CD4-positive, alpha-beta T cell treated with Interferon gamma for 1 hour (primary cell): ENCODE measurements around the gene LDLRAD3.
A peak's percentile ranks its signal among the peaks of the same experiment; 100 is the strongest.

Experiments used
- DNase-seq: peaks from one replicate; pipeline ENCODE4 v3.0.0-alpha.2; 2020

LDLRAD3 gene

GRCh38 chr11:36053281-36053680 lies 109.4 kb downstream of the LDLRAD3 start:
- DNase-seq = no peak

- DNase-seq = no peak
Measured at GRCh38 chr11:36053862-36054261, 110.0 kb downstream of the LDLRAD3 start.

GRCh38 chr11:36054628-36055027 lies 110.8 kb downstream of the LDLRAD3 start:
- no peak for DNase-seq

GRCh38 chr11:36056160-36056751 lies 112.4 kb downstream of the LDLRAD3 start:
- DNase-seq = no peak

GRCh38 chr11:36057379-36058042 lies 113.6 kb downstream of the LDLRAD3 start:
- DNase-seq = no peak

- no peak for DNase-seq
Measured at GRCh38 chr11:36059660-36060059, 115.8 kb downstream of the LDLRAD3 start.

- peak; percentile 6 for DNase-seq
Measured at GRCh38 chr11:36060926-36061325, 117.1 kb downstream of the LDLRAD3 start.

- DNase-seq = no peak
Measured at GRCh38 chr11:36061471-36061870, 117.6 kb downstream of the LDLRAD3 start.

GRCh38 chr11:36062796-36063365 lies 119.0 kb downstream of the LDLRAD3 start:
- DNase-seq = no peak

- no peak for DNase-seq
Measured at GRCh38 chr11:36065436-36065835, 121.6 kb downstream of the LDLRAD3 start.

- no peak for DNase-seq
Measured at GRCh38 chr11:36066891-36067290, 123.0 kb downstream of the LDLRAD3 start.

GRCh38 chr11:36069576-36070212 lies 125.8 kb downstream of the LDLRAD3 start:
- no peak for DNase-seq

- no peak for DNase-seq
Measured at GRCh38 chr11:36070213-36070953, 126.5 kb downstream of the LDLRAD3 start.

- DNase-seq = no peak
Measured at GRCh38 chr11:36070954-36071330, 127.1 kb downstream of the LDLRAD3 start.

- no peak for DNase-seq
Measured at GRCh38 chr11:36071917-36072500, 128.1 kb downstream of the LDLRAD3 start.

GRCh38 chr11:36073411-36074203 lies 129.7 kb downstream of the LDLRAD3 start:
- DNase-seq = no peak

GRCh38 chr11:36074941-36075431 lies 131.1 kb downstream of the LDLRAD3 start:
- no peak for DNase-seq

GRCh38 chr11:36077368-36077767 lies 133.5 kb downstream of the LDLRAD3 start:
- no peak for DNase-seq

GRCh38 chr11:36077886-36078685 lies 134.2 kb downstream of the LDLRAD3 start:
- DNase-seq = no peak

- no peak for DNase-seq
Measured at GRCh38 chr11:36078686-36079055, 134.8 kb downstream of the LDLRAD3 start.
